ENCODE data around the gene MRPL16.

DNA sequence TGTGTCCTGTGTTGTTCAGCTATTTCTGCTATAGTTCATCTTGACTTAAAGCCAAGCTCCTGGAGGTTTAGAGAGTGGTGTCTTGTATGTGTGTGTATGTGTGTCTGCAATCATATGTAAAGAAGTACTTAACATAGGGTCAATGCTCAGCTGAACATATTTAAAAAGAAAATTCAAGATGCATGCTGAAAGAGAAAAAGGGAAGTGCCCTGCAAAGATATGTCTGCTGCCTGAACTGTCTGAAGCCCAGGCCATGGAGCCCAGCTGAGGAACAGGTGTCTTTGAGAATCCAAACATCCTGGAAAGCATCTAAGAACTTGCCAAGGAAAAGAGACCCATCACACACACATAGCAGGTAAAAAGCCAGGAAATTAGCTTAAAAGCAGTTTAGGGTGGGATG is 49.1 kb upstream of the MRPL16 start:
- TF ChIP-seq TP53 (CRISPR knock-in tag; IDR thresholded peaks at IDR 0.05) = no peak
- no peak for TF ChIP-seq ESRRA (CRISPR knock-in tag; IDR thresholded peaks at IDR 0.05; ENCODE audit: borderline replicate concordance)
- TF ChIP-seq SMAD3 (CRISPR knock-in tag; IDR thresholded peaks at IDR 0.05; ENCODE audit: borderline replicate concordance) = no peak
